HG02870 (cell line): ENCODE data around the gene CFAP46.
"Not testable (repeated sequence)": the region's sequence is repeated elsewhere in the genome, so short reads cannot be mapped to it uniquely, and the experiment has no call there.

Experiments used
- ATAC-seq: cut with Tn5 transposase; IDR thresholded peaks from one replicate; pipeline ENCODE4 v1.9.1; 2021; ENCODE audit warnings: mild to moderate bottlenecking, moderate library complexity; ENCODE audit not compliant: unreplicated experiment

Gene CFAP46

GRCh38 chr10:132963430-132963960, 21.1 kb upstream of the CFAP46 start:
- ATAC-seq = no peak

- ATAC-seq = peak; percentile 58
Measured at GRCh38 chr10:132962623-132963429, 20.5 kb upstream of the CFAP46 start.

- ATAC-seq = peak; percentile 52
Measured at GRCh38 chr10:132961787-132962622, 19.6 kb upstream of the CFAP46 start.

- ATAC-seq = no peak
Measured at GRCh38 chr10:132961420-132961786, 19.0 kb upstream of the CFAP46 start.

GRCh38 chr10:132960631-132961419, 18.5 kb upstream of the CFAP46 start:
- no peak for ATAC-seq

- ATAC-seq = no peak
Measured at GRCh38 chr10:132960071-132960472, 17.7 kb upstream of the CFAP46 start.

- no peak for ATAC-seq
Measured at GRCh38 chr10:132959559-132959961, 17.2 kb upstream of the CFAP46 start.

GRCh38 chr10:132958883-132959558, 16.7 kb upstream of the CFAP46 start:
- no peak for ATAC-seq

- no peak for ATAC-seq
Measured at GRCh38 chr10:132957981-132958882, 15.9 kb upstream of the CFAP46 start.

GRCh38 chr10:132957131-132957530, 14.8 kb upstream of the CFAP46 start:
- ATAC-seq = no peak

- not testable (repeated sequence) for ATAC-seq
Measured at GRCh38 chr10:132956259-132956658, 13.9 kb upstream of the CFAP46 start.

- ATAC-seq = no peak
Measured at GRCh38 chr10:132955479-132955878, 13.1 kb upstream of the CFAP46 start.

- ATAC-seq = no peak
Measured at GRCh38 chr10:132953428-132953827, 11.1 kb upstream of the CFAP46 start.

GRCh38 chr10:132951926-132952325, 9.6 kb upstream of the CFAP46 start:
- no peak for ATAC-seq

- no peak for ATAC-seq
Measured at GRCh38 chr10:132948351-132948750, 6.0 kb upstream of the CFAP46 start.

GRCh38 chr10:132947843-132948242, 5.5 kb upstream of the CFAP46 start:
- no peak for ATAC-seq

- no peak for ATAC-seq
Measured at GRCh38 chr10:132946806-132947546, 4.6 kb upstream of the CFAP46 start.

- no peak for ATAC-seq
Measured at GRCh38 chr10:132946311-132946710, 3.9 kb upstream of the CFAP46 start.

GRCh38 chr10:132945894-132946255, 3.5 kb upstream of the CFAP46 start:
- ATAC-seq = no peak
